Measurements from ENCODE around the gene ARF3.

The ARF3 gene

GRCh38 chr12:48957141-48958048, at the start of gene ARF3:
Gene ARF3, minus strand, starts transcription at chr12:48957487. Its CDS starts 16,392 bp downstream, at chr12:48941095.
- DNase-seq (ENCODE audit: low spot score): peak; percentile 96

- DNase-seq (ENCODE audit: low spot score): peak; percentile 88
These were observed 43.1 kb upstream of the ARF3 start for GRCh38 chr12:49000346-49000745.

GRCh38 chr12:48999371-49000131, 42.3 kb upstream of the ARF3 start, which contains the start of gene DDN:
Gene DDN, minus strand, starts transcription at chr12:48999375. Its CDS starts 88 bp downstream, at chr12:48999287.
- DNase-seq (ENCODE audit: low spot score): peak; percentile 78

GRCh38 chr12:48998497-48999353, 41.4 kb upstream of the ARF3 start:
- no peak for DNase-seq (ENCODE audit: low spot score)

GRCh38 chr12:48997719-48998496, 40.6 kb upstream of the ARF3 start:
- no peak for DNase-seq (ENCODE audit: low spot score)

- DNase-seq (ENCODE audit: low spot score): peak; percentile 76
These were observed 39.8 kb upstream of the ARF3 start for GRCh38 chr12:48996794-48997718.

- peak; percentile 88 for DNase-seq (ENCODE audit: low spot score)
These were observed 38.0 kb upstream of the ARF3 start for GRCh38 chr12:48995086-48995879.

GRCh38 chr12:48994224-48995085, 37.2 kb upstream of the ARF3 start:
- no peak for DNase-seq (ENCODE audit: low spot score)

GRCh38 chr12:48993787-48994186, 36.5 kb upstream of the ARF3 start:
- DNase-seq (ENCODE audit: low spot score): no peak

- DNase-seq (ENCODE audit: low spot score): no peak
These were observed 34.2 kb upstream of the ARF3 start for GRCh38 chr12:48991247-48992050.

GRCh38 chr12:48990552-48990951, 33.3 kb upstream of the ARF3 start:
- DNase-seq (ENCODE audit: low spot score): no peak

GRCh38 chr12:48988030-48988649, 30.9 kb upstream of the ARF3 start:
- DNase-seq (ENCODE audit: low spot score): peak; percentile 56

- DNase-seq (ENCODE audit: low spot score): no peak
These were observed 29.5 kb upstream of the ARF3 start for GRCh38 chr12:48986720-48987291.

- no peak for DNase-seq (ENCODE audit: low spot score)
These were observed 28.6 kb upstream of the ARF3 start for GRCh38 chr12:48985901-48986300.

GRCh38 chr12:48985475-48985897, 28.2 kb upstream of the ARF3 start:
- DNase-seq (ENCODE audit: low spot score): no peak

GRCh38 chr12:48982397-48983080, 25.3 kb upstream of the ARF3 start:
- DNase-seq (ENCODE audit: low spot score): no peak
